Measurements from ENCODE around the gene KSR1. TPM values are rescaled to one million over a fixed set of nuclear protein-coding genes. Genes with fewer than 3 reads are reported as not detected.

The KSR1 gene
- total RNA-seq, 2 donors from 2014 or later: 7.9 to 10.2 TPM

- no peak for DNase-seq (ENCODE audit: low spot score)
- Histone ChIP-seq H3K4me3 (no peak overlapping the region), H3K27ac (no peak overlapping the region), H3K27me3 (no peaks in the 10 kb centered on the region), H3K4me1 (peaks cover 0 to 40% of the 10 kb centered on the region in 2 donors), H3K36me3 (no peaks in the 10 kb centered on the region), H3K9me3 (no peaks in the 10 kb centered on the region)
- TF ChIP-seq CTCF (IDR thresholded peaks at IDR 0.05): no peak
Measured at GRCh38 chr17:27564463-27564862, 108.2 kb downstream of the KSR1 start.

- Histone ChIP-seq H3K9me3 (no peaks in the 10 kb centered on the region), H3K27me3 (no peaks in the 10 kb centered on the region), H3K4me3 (no peak overlapping the region), H3K36me3 (no peaks in the 10 kb centered on the region), H3K4me1 (peaks cover 0 to 34% of the 10 kb centered on the region in 2 donors), H3K27ac (peak overlapping the region; percentile 43 to 53)
- no peak for TF ChIP-seq CTCF (IDR thresholded peaks at IDR 0.05)
- no peak for DNase-seq (ENCODE audit: low spot score)
Measured at GRCh38 chr17:27565874-27566670, 109.8 kb downstream of the KSR1 start.

GRCh38 chr17:27566671-27567562, 110.7 kb downstream of the KSR1 start:
- Histone ChIP-seq H3K36me3 (no peaks in the 10 kb centered on the region), H3K4me3 (no peak overlapping the region), H3K27me3 (no peaks in the 10 kb centered on the region), H3K4me1 (peaks cover 0 to 42% of the 10 kb centered on the region in 2 donors), H3K9me3 (no peaks in the 10 kb centered on the region), H3K27ac (peak overlapping the region; percentile 43 to 53)
- TF ChIP-seq CTCF (IDR thresholded peaks at IDR 0.05): no peak
- no peak for DNase-seq (ENCODE audit: low spot score)

- no peak for DNase-seq (ENCODE audit: low spot score)
- Histone ChIP-seq H3K36me3 (no peaks in the 10 kb centered on the region), H3K4me1 (peaks cover 0 to 48% of the 10 kb centered on the region in 2 donors), H3K27me3 (no peaks in the 10 kb centered on the region), H3K27ac (no peak overlapping the region), H3K9me3 (no peaks in the 10 kb centered on the region), H3K4me3 (no peak overlapping the region)
- no peak for TF ChIP-seq CTCF (IDR thresholded peaks at IDR 0.05)
Measured at GRCh38 chr17:27567563-27567859, 111.3 kb downstream of the KSR1 start.

GRCh38 chr17:27568216-27568615, 112.0 kb downstream of the KSR1 start:
- no peaks in the 10 kb centered on the region for H3K36me3 ChIP-seq
- no peak for DNase-seq (ENCODE audit: low spot score)
- H3K27ac ChIP-seq: no peak overlapping the region
- H3K4me1 ChIP-seq: peaks cover 0 to 48% of the 10 kb centered on the region in 2 donors
- no peak for TF ChIP-seq CTCF (IDR thresholded peaks at IDR 0.05)
- no peak overlapping the region for H3K4me3 ChIP-seq
- H3K27me3 ChIP-seq: no peaks in the 10 kb centered on the region
- H3K9me3 ChIP-seq: no peaks in the 10 kb centered on the region
